Thoracic aorta (tissue), 2 donors: ENCODE measurements around the gene TSC22D1. TPM values are rescaled to one million over a fixed set of nuclear protein-coding genes. Genes with fewer than 3 reads are reported as not detected.

Source experiments
- ATAC-seq: fragments of 150-250 bp; one replicate; pipeline ENCODE4 v1.8.0; 2017; ENCODE audit warnings: low read depth; ENCODE audit not compliant: insufficient number of reproducible peaks, low FRiP score
- DNase-seq: peaks from one replicate; pipeline ENCODE4 v3.0.0-alpha.2; 2020; ENCODE audit warnings: low spot score
- H3K27ac ChIP-seq, 2 donors: fragments of 200-600 bp; sonication (generic); 1 replicate in 1 of 2; 2 replicates in 1 of 2; pipeline ENCODE4 v1.5.1; 2016; ENCODE audit warnings: mild to moderate bottlenecking in 2 of 2, moderate library complexity in 2 of 2
- H3K27me3 ChIP-seq: fragments of 200-600 bp; sonication (generic); replicated peaks from 2 replicates; pipeline ENCODE4 v1.6.0; 2016; ENCODE audit warnings: mild to moderate bottlenecking; ENCODE audit not compliant: insufficient read depth
- H3K36me3 ChIP-seq: fragments of 200-600 bp; sonication (generic); one replicate; pipeline ENCODE4 v1.5.1; 2016
- H3K4me1 ChIP-seq, 2 donors: fragments of 200-600 bp; sonication (generic); 1 replicate in 1 of 2; 2 replicates in 1 of 2; pipeline versions ENCODE4 v1.5.1 to v1.6.0; 2016; ENCODE audit warnings: low read depth in 2 of 2, mild to moderate bottlenecking in 1 of 2; ENCODE audit not compliant: control insufficient read depth in 1 of 2
- H3K4me3 ChIP-seq: fragments of 200-600 bp; sonication (generic); 2 replicates; pipeline ENCODE4 v1.5.1; 2016; ENCODE audit warnings: mild to moderate bottlenecking
- H3K9me3 ChIP-seq: fragments of 200-600 bp; sonication (generic); 2 replicates; pipeline ENCODE4 v1.5.1; 2016
- total RNA-seq, 2 donors: library from RNA; depleted of rRNA; stranded (reverse); fragments of >200 nt; gene quantifications; one replicate each; pipeline versions ENCODE4 v1.1.0 to v1.2.3, GENCODE V29; 2016
- TF ChIP-seq, protein P1 (sequence below): fragments of 200-600 bp; sonication (generic); IDR thresholded peaks from one replicate; pipeline ENCODE4 v1.5.1; 2019; ENCODE audit warnings: antibody characterized with exemption

Gene TSC22D1
- total RNA-seq, 2 donors from 2014 or later: 107 to 129 TPM

DNA sequence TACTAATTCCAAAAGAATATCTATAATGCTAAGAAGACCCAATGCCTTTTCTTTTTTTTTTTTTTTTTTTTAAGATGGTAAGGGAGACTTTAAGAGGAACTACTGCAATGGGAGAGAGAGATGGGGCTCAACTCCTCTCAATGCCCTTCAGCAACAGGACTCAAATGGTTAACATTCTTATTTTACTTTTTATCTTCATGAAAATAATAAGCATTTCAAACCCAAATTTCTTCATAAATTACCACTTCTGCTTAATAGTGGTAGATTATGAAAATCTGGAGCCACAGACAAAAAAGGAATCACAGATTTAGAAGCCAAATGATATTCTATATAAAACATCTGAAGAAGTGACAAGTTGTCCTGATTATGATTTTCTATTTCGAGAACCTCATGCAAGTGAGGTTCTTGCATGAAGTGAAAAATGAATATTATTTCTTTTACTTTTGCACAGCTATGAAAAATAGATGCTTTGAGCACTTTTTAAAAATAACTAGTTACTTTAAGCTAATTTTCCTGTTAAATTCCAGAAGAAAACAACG lies 128.3 kb downstream of the TSC22D1 start:
- H3K27ac ChIP-seq: no peak overlapping the region
- H3K4me3 ChIP-seq: no peak overlapping the region
- ATAC-seq: no peak
- peaks cover 3 to 7% of the 10 kb centered on the region in 2 donors for H3K4me1 ChIP-seq
- H3K27me3 ChIP-seq: no peaks in the 10 kb centered on the region
- DNase-seq: no peak
- H3K36me3 ChIP-seq: no peaks in the 10 kb centered on the region
- TF ChIP-seq, protein P1, sequence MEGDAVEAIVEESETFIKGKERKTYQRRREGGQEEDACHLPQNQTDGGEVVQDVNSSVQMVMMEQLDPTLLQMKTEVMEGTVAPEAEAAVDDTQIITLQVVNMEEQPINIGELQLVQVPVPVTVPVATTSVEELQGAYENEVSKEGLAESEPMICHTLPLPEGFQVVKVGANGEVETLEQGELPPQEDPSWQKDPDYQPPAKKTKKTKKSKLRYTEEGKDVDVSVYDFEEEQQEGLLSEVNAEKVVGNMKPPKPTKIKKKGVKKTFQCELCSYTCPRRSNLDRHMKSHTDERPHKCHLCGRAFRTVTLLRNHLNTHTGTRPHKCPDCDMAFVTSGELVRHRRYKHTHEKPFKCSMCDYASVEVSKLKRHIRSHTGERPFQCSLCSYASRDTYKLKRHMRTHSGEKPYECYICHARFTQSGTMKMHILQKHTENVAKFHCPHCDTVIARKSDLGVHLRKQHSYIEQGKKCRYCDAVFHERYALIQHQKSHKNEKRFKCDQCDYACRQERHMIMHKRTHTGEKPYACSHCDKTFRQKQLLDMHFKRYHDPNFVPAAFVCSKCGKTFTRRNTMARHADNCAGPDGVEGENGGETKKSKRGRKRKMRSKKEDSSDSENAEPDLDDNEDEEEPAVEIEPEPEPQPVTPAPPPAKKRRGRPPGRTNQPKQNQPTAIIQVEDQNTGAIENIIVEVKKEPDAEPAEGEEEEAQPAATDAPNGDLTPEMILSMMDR: no peak
- no peaks in the 10 kb centered on the region for H3K9me3 ChIP-seq

DNA sequence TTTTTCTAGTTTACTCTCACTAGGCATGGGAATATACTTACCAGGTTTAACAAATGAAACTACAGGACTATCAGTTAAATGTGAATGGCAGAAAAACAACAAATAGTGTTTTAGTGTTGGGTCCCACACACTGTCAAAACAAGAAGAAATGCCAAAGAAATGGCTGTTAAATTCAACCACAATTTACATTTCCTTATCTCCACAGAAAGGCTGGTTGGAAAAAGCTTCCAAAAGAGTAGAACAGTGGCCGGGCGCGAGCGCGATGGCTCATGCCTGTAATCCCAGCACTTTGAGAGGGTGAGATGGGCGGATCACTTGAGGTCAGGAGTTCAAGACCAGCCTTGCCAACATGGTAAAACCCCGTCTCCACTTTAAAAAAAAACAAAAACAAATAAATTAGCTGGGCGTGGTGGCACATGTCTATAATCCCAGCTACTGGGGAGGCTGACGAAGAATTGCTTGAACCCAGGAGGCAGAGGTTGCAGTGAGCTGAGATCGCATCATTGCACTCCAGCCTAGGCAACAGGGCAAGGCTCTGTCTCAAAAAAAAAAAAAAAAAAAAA lies 136.0 kb downstream of the TSC22D1 start:
- Histone ChIP-seq H3K36me3 (no peaks in the 10 kb centered on the region), H3K4me1 (peaks cover 0 to 8% of the 10 kb centered on the region in 2 donors), H3K27ac (no peak overlapping the region), H3K4me3 (no peak overlapping the region), H3K27me3 (no peaks in the 10 kb centered on the region), H3K9me3 (no peaks in the 10 kb centered on the region)
- no peak for ATAC-seq
- TF ChIP-seq, protein P1: no peak
- DNase-seq: no peak

DNA sequence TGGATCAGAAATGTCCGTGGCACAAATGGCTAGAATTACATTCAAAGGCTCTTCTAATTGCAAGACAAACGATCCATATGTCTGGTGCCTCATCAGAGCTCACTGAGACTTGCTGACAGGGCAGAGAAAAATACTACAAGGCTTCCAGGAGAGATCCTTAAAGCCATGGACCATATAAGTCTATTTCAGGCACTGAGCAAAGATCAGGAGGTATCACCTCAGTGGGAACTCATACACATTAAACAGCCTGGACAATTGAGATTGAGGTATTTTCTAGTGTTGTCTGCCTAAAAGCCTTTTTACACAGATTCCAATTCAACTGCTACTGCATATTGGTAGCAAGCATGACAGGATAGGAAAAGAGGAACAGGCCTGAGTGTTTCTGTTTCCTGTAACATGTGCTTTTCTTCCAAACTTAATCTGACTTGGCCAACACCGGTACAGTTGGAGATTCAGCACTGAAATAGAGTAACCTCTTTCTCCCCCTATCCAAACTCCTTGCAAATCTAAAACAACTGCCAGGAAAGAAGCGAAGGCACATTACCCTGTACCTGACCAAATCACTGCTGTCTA lies 136.6 kb downstream of the TSC22D1 start:
- no peaks in the 10 kb centered on the region for H3K36me3 ChIP-seq
- DNase-seq (no peak), ATAC-seq (no peak)
- H3K4me1 ChIP-seq: peaks cover 2 to 11% of the 10 kb centered on the region in 2 donors
- TF ChIP-seq, protein P1: no peak
- H3K27me3 ChIP-seq: no peaks in the 10 kb centered on the region
- H3K9me3 ChIP-seq: no peaks in the 10 kb centered on the region
- H3K4me3 ChIP-seq: no peak overlapping the region
- no peak overlapping the region for H3K27ac ChIP-seq

DNA sequence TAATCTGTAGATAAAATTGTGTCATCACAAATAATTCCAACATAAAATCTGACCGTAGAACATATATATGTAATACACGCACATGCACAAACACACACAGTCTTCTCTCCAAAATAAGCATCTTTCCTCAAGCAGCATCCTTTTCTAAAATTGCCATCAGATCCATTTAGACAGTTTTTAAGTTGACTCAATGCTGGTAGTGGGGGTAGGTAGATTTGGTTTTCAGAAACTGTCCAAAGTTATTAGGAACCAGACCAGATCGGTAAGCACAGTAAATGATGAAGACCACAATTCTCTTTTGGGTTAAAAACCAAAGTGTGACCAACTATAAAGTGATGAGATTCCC lies 137.9 kb downstream of the TSC22D1 start:
- no peaks in the 10 kb centered on the region for H3K9me3 ChIP-seq
- no peak overlapping the region for H3K27ac ChIP-seq
- no peak overlapping the region for H3K4me3 ChIP-seq
- DNase-seq (no peak), ATAC-seq (no peak)
- H3K27me3 ChIP-seq: no peaks in the 10 kb centered on the region
- H3K36me3 ChIP-seq: peaks cover 8% of the 10 kb centered on the region
- TF ChIP-seq, protein P1: no peak
- peaks cover 11 to 24% of the 10 kb centered on the region in 2 donors for H3K4me1 ChIP-seq

GRCh38 chr13:44437356-44438233 lies 138.5 kb downstream of the TSC22D1 start:
- ATAC-seq: no peak
- Histone ChIP-seq H3K4me3 (peak overlapping the region; percentile 80), H3K36me3 (peaks cover 8% of the 10 kb centered on the region), H3K27ac (peak overlapping the region in 1 of 2 donors; percentile 55), H3K27me3 (no peaks in the 10 kb centered on the region), H3K9me3 (no peaks in the 10 kb centered on the region), H3K4me1 (peaks cover 11 to 30% of the 10 kb centered on the region in 2 donors)
- TF ChIP-seq, protein P1: peak; percentile 43
- DNase-seq: no peak
